ENCODE results near the gene OR10H4. TPM values are rescaled to one million over a fixed set of nuclear protein-coding genes. Genes with fewer than 3 reads are reported as not detected.
"Not testable (repeated sequence)": the region's sequence is repeated elsewhere in the genome, so short reads cannot be mapped to it uniquely, and the experiment has no call there.

OR10H4 gene
- total RNA-seq, 1 experiment from 2014 or later = not detected

- in situ Hi-C loops (cut with HindIII; ENCODE audit: low sequenced_read_pairs) = no loop called here
- DNase-seq (ENCODE audit: low spot score) = no peak
Observed at GRCh38 chr19:15936173-15936572, 12.6 kb upstream of the OR10H4 start.

GRCh38 chr19:15936950-15937349, 11.9 kb upstream of the OR10H4 start:
- in situ Hi-C loops (cut with HindIII; ENCODE audit: low sequenced_read_pairs) = no loop called here

GRCh38 chr19:15937771-15938170, 11.0 kb upstream of the OR10H4 start:
- in situ Hi-C loops (cut with HindIII; ENCODE audit: low sequenced_read_pairs) = no loop called here
- no peak for DNase-seq (ENCODE audit: low spot score)

More at GRCh38 chr19:15936950-15937349, 11.9 kb upstream of the OR10H4 start:
- no peak for DNase-seq (ENCODE audit: low spot score)

GRCh38 chr19:15944401-15944800, 4.4 kb upstream of the OR10H4 start:
- DNase-seq (ENCODE audit: low spot score) = no peak
- in situ Hi-C loops (cut with HindIII; ENCODE audit: low sequenced_read_pairs) = no loop called here

- in situ Hi-C loops (cut with HindIII; ENCODE audit: low sequenced_read_pairs) = no loop called here
Observed at GRCh38 chr19:15945301-15945700, 3.5 kb upstream of the OR10H4 start.

GRCh38 chr19:15954820-15955219, 6.0 kb downstream of the OR10H4 start:
- no peak for DNase-seq (ENCODE audit: low spot score)
- in situ Hi-C loops (cut with HindIII; ENCODE audit: low sequenced_read_pairs) = no loop called here

More at GRCh38 chr19:15945301-15945700, 3.5 kb upstream of the OR10H4 start:
- DNase-seq (ENCODE audit: low spot score) = no peak

- in situ Hi-C loops (cut with HindIII; ENCODE audit: low sequenced_read_pairs) = no loop called here
- DNase-seq (ENCODE audit: low spot score) = no peak
Observed at GRCh38 chr19:15962319-15962718, 13.5 kb downstream of the OR10H4 start.

- in situ Hi-C loops (cut with HindIII; ENCODE audit: low sequenced_read_pairs) = no loop called here
- no peak for DNase-seq (ENCODE audit: low spot score)
Observed at GRCh38 chr19:15964231-15964630, 15.4 kb downstream of the OR10H4 start.

- in situ Hi-C loops (cut with HindIII; ENCODE audit: low sequenced_read_pairs) = no loop called here
- DNase-seq (ENCODE audit: low spot score) = no peak
Observed at GRCh38 chr19:15971224-15971780, 22.5 kb downstream of the OR10H4 start.

- in situ Hi-C loops (cut with HindIII; ENCODE audit: low sequenced_read_pairs); DNase-seq (ENCODE audit: low spot score): not testable (repeated sequence)
Observed at GRCh38 chr19:15972043-15972442, 23.2 kb downstream of the OR10H4 start.

- in situ Hi-C loops (cut with HindIII; ENCODE audit: low sequenced_read_pairs) = no loop called here
- DNase-seq (ENCODE audit: low spot score) = no peak
Observed at GRCh38 chr19:15974856-15975255, 26.0 kb downstream of the OR10H4 start.

- DNase-seq (ENCODE audit: low spot score) = no peak
- in situ Hi-C loops (cut with HindIII; ENCODE audit: low sequenced_read_pairs) = no loop called here
Observed at GRCh38 chr19:15976836-15977689, 28.3 kb downstream of the OR10H4 start.

- DNase-seq (ENCODE audit: low spot score) = no peak
- in situ Hi-C loops (cut with HindIII; ENCODE audit: low sequenced_read_pairs) = no loop called here
Observed at GRCh38 chr19:15977690-15978089, 28.9 kb downstream of the OR10H4 start.

- in situ Hi-C loops (cut with HindIII; ENCODE audit: low sequenced_read_pairs) = no loop called here
- DNase-seq (ENCODE audit: low spot score) = no peak
Observed at GRCh38 chr19:15979293-15979692, 30.5 kb downstream of the OR10H4 start.

GRCh38 chr19:15985831-15986230, 37.0 kb downstream of the OR10H4 start:
- DNase-seq (ENCODE audit: low spot score); in situ Hi-C loops (cut with HindIII; ENCODE audit: low sequenced_read_pairs): not testable (repeated sequence)

- in situ Hi-C loops (cut with HindIII; ENCODE audit: low sequenced_read_pairs) = no loop called here
- DNase-seq (ENCODE audit: low spot score) = no peak
Observed at GRCh38 chr19:15986701-15987100, 37.9 kb downstream of the OR10H4 start.

GRCh38 chr19:15989889-15990288, 41.1 kb downstream of the OR10H4 start:
- in situ Hi-C loops (cut with HindIII; ENCODE audit: low sequenced_read_pairs) = no loop called here
- DNase-seq (ENCODE audit: low spot score) = no peak

- no peak for DNase-seq (ENCODE audit: low spot score)
- in situ Hi-C loops (cut with HindIII; ENCODE audit: low sequenced_read_pairs) = no loop called here
Observed at GRCh38 chr19:15991602-15992001, 42.8 kb downstream of the OR10H4 start.

- in situ Hi-C loops (cut with HindIII; ENCODE audit: low sequenced_read_pairs) = no loop called here
- no peak for DNase-seq (ENCODE audit: low spot score)
Observed at GRCh38 chr19:15992014-15992413, 43.2 kb downstream of the OR10H4 start.

GRCh38 chr19:15995536-15995935, 46.7 kb downstream of the OR10H4 start:
- in situ Hi-C loops (cut with HindIII; ENCODE audit: low sequenced_read_pairs) = no loop called here
- no peak for DNase-seq (ENCODE audit: low spot score)

GRCh38 chr19:15998166-15998565, 49.4 kb downstream of the OR10H4 start:
- in situ Hi-C loops (cut with HindIII; ENCODE audit: low sequenced_read_pairs) = no loop called here
- no peak for DNase-seq (ENCODE audit: low spot score)

Data from G401 (cell line).